Endothelial cell (in vitro differentiated cells): Measurements from ENCODE around the gene CTNND2. TPM values are rescaled to one million over a fixed set of nuclear protein-coding genes. Genes with fewer than 3 reads are reported as not detected.

Experiments used
- DNase-seq: peaks from one replicate; pipeline ENCODE4 v3.0.0; 2021; ENCODE audit warnings: low spot score
- H3K27ac Mint-ChIP-seq: one replicate; pipeline ENCODE4 v1.8.0; 2021; ENCODE audit warnings: mixed read lengths, inconsistent platforms; ENCODE audit not compliant: unreplicated experiment
- H3K27me3 Mint-ChIP-seq: one replicate; pipeline ENCODE4 v1.8.0; 2021; ENCODE audit warnings: mild to moderate bottlenecking, moderate library complexity, mixed read lengths, inconsistent platforms; ENCODE audit not compliant: unreplicated experiment
- H3K36me3 Mint-ChIP-seq: one replicate; pipeline ENCODE4 v1.8.0; 2021; ENCODE audit warnings: mild to moderate bottlenecking, low read depth, mixed read lengths, inconsistent platforms; ENCODE audit not compliant: unreplicated experiment
- H3K4me1 Mint-ChIP-seq: one replicate; pipeline ENCODE4 v1.8.0; 2021; ENCODE audit warnings: mild to moderate bottlenecking, mixed read lengths, inconsistent platforms; ENCODE audit not compliant: unreplicated experiment
- H3K4me3 Mint-ChIP-seq: one replicate; pipeline ENCODE4 v1.8.0; 2021; ENCODE audit warnings: mild to moderate bottlenecking, mixed read lengths, inconsistent platforms; ENCODE audit not compliant: unreplicated experiment
- H3K9me3 Mint-ChIP-seq: one replicate; pipeline ENCODE4 v1.8.0; 2021; ENCODE audit warnings: mixed read lengths, inconsistent platforms; ENCODE audit not compliant: unreplicated experiment
- total RNA-seq: library from RNA; stranded (reverse); fragmentation: NEBNext Ultra II Directional; extraction: Animal tissue kit (Norgen Biotek cat#: 25700); gene quantifications from one replicate; pipeline ENCODE4 v1.2.1, GENCODE V29; 2021; ENCODE audit not compliant: unreplicated experiment
- TF ChIP-seq, protein P1 (sequence below): fragments of 200-600 bp; sonication (generic); IDR thresholded peaks from one replicate; pipeline ENCODE4 v1.5.0; 2021; ENCODE audit warnings: antibody characterized with exemption; ENCODE audit not compliant: unreplicated experiment

The CTNND2 gene
- total RNA-seq, 1 donor from 2014 or later = 3.6 TPM

DNA sequence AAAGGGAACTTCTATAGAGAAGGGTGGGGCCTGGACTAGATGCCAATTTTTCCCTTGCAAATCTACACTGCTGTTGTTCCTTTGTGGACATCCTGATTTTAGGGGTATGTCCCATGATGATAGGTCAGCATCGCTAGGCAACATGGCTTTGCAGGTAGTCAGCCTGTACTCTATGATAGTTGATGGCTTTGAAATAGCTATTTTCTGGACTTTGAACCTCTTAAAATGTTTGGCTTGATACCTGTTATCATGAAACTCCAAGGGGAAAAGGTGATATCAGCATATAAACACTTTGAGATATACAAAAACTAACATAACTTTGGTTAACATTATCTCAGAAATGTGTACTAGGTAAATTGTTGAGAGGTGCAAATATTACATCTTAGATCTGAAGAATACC, 533.2 kb downstream of the CTNND2 start:
- DNase-seq = no peak
- TF ChIP-seq, protein P1, sequence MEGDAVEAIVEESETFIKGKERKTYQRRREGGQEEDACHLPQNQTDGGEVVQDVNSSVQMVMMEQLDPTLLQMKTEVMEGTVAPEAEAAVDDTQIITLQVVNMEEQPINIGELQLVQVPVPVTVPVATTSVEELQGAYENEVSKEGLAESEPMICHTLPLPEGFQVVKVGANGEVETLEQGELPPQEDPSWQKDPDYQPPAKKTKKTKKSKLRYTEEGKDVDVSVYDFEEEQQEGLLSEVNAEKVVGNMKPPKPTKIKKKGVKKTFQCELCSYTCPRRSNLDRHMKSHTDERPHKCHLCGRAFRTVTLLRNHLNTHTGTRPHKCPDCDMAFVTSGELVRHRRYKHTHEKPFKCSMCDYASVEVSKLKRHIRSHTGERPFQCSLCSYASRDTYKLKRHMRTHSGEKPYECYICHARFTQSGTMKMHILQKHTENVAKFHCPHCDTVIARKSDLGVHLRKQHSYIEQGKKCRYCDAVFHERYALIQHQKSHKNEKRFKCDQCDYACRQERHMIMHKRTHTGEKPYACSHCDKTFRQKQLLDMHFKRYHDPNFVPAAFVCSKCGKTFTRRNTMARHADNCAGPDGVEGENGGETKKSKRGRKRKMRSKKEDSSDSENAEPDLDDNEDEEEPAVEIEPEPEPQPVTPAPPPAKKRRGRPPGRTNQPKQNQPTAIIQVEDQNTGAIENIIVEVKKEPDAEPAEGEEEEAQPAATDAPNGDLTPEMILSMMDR = no peak
- H3K27me3 Mint-ChIP-seq = peaks cover 2% of the 10 kb centered on the region
- no peaks in the 10 kb centered on the region for H3K36me3 Mint-ChIP-seq
- H3K4me3 Mint-ChIP-seq = no peak overlapping the region
- no peak overlapping the region for H3K27ac Mint-ChIP-seq
- H3K9me3 Mint-ChIP-seq = no peaks in the 10 kb centered on the region
- H3K4me1 Mint-ChIP-seq = peaks cover 9% of the 10 kb centered on the region

DNA sequence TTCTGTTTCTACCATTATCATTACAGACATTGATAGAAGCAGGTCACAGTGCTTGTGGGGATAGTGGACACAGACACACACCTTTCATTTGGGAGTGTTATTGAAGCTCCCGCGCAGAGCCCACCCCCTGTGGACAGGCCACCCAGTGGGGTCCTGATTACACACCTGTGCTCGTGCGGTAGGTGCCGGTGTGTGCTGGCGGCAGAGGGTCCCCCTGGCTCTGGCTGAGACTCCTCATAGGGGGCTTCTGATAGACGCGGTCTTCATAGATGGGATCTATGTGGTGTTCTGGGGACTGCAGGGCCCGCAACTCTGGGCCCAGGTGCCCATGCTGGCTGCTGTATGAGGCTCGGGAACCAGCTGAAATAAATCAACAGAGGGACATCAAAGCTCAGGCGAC, 539.7 kb downstream of the CTNND2 start:
- H3K4me1 Mint-ChIP-seq = no peaks in the 10 kb centered on the region

DNA sequence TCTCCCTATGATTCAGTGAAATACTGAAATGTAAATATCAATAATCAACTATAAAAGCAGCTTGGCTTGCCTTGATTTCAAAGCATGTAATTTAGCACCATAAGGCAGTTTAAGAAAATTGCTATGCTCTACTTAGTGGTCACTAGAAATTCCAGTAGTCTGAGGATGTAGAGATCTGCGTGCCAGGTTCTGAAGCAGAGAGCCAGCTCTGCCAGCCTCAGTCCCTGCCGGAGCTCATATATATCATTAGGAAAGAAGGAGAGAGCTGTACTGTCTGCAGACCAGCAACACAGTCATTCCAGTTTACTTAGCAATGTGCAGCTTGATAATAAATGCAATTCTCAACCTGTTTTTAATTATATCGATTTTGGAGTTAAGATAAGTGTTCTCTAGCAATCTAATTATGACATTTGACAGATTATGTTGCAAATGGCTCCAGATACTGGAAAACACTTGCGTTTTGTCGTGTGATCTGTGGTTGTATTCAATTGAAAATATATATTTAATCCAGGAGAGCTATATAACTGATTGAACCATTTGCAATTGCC, 540.5 kb downstream of the CTNND2 start:
- H3K9me3 Mint-ChIP-seq = no peaks in the 10 kb centered on the region
- no peak overlapping the region for H3K27ac Mint-ChIP-seq
- no peaks in the 10 kb centered on the region for H3K4me1 Mint-ChIP-seq
- DNase-seq = no peak
- TF ChIP-seq, protein P1 = no peak
- peaks cover 2% of the 10 kb centered on the region for H3K27me3 Mint-ChIP-seq
- no peak overlapping the region for H3K4me3 Mint-ChIP-seq
- H3K36me3 Mint-ChIP-seq = no peaks in the 10 kb centered on the region

More for the DNA sequence above, 539.7 kb downstream of the CTNND2 start:
- TF ChIP-seq, protein P1 = no peak
- Mint-ChIP-seq H3K27me3 (peaks cover 2% of the 10 kb centered on the region), H3K27ac (no peak overlapping the region), H3K36me3 (no peaks in the 10 kb centered on the region), H3K9me3 (no peaks in the 10 kb centered on the region), H3K4me3 (no peak overlapping the region)
- no peak for DNase-seq

DNA sequence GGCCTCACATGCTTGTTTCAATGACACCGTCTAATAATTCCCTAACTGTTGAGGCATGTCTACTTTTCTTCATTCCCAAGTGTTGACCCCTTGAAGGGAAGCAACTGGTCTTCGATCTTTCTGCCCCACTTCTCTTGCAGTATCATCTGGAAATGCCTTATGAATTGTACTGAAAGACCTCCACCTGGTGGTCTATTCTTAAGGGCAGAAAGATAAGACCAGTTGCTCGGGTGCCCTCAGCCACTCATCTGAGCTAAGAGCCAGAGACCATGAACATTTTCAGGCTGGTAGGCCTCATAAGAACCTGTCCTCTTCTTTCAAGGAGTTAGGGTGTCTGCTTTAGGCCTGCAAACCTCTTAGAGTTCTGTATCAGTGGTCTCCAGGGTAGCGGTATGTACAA, 542.5 kb downstream of the CTNND2 start:
- TF ChIP-seq, protein P1 = no peak
- H3K9me3 Mint-ChIP-seq = no peaks in the 10 kb centered on the region
- DNase-seq = no peak
- no peaks in the 10 kb centered on the region for H3K27me3 Mint-ChIP-seq
- no peak overlapping the region for H3K4me3 Mint-ChIP-seq
- H3K4me1 Mint-ChIP-seq = no peaks in the 10 kb centered on the region
- no peaks in the 10 kb centered on the region for H3K36me3 Mint-ChIP-seq
- no peak overlapping the region for H3K27ac Mint-ChIP-seq

DNA sequence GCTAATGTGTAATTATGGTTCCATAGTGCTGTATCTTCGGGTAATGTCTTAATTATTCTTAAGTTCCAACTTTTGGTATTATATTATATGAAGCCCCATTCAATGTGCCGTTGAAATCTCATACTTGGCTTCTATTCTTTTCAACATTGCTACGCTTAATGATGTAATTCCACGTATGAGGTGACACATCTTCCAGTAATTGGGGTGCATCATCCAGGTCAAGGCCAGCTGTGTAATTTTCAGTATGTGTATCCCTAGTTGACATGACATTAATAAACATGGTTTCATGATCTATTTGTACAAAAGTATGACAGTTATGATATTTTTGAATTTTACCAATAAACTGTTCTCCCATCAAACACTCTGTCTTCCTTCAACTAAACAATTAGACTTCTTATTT, 546.3 kb downstream of the CTNND2 start:
- H3K9me3 Mint-ChIP-seq = no peaks in the 10 kb centered on the region
- no peaks in the 10 kb centered on the region for H3K27me3 Mint-ChIP-seq
- H3K4me3 Mint-ChIP-seq = no peak overlapping the region
- DNase-seq = no peak
- TF ChIP-seq, protein P1 = no peak
- H3K36me3 Mint-ChIP-seq = no peaks in the 10 kb centered on the region
- no peaks in the 10 kb centered on the region for H3K4me1 Mint-ChIP-seq
- no peak overlapping the region for H3K27ac Mint-ChIP-seq
